Right lobe of liver (tissue), 6 donors: ENCODE data around the gene SPATA6L. TPM values are rescaled to one million over a fixed set of nuclear protein-coding genes. Genes with fewer than 3 reads are reported as not detected.
A peak's percentile ranks its signal among the peaks of the same experiment; 100 is the strongest.

Experiments used
- ATAC-seq, 4 donors: fragments of 200-7000 bp; cut with Tn5 transposase; one replicate each; pipeline ENCODE4 v1.9.1; 2020; ENCODE audit warnings: mild to moderate bottlenecking in 4 of 4, moderate library complexity in 4 of 4
- DNase-seq, 3 donors: peaks; one replicate each; pipeline ENCODE4 v3.0.0-alpha.2; 2020
- H3K27ac ChIP-seq, 3 donors: fragments of 200-600 bp; one replicate each; pipeline ENCODE4 v1.8.0; 2022
- H3K27me3 ChIP-seq, 2 donors: fragments of 200-600 bp; one replicate each; pipeline ENCODE4 v1.8.0; 2022
- H3K36me3 ChIP-seq, 4 donors: fragments of 200-600 bp; sonication (generic) in 1 of 4; one replicate each; pipeline versions ENCODE4 v1.5.1 to v1.8.0; 2017 to 2022; ENCODE audit warnings: control low read depth in 1 of 4
- H3K4me1 ChIP-seq, 4 donors: fragments of 200-600 bp; sonication (generic) in 1 of 4; one replicate each; pipeline versions ENCODE4 v1.5.1 to v1.8.0; 2017 to 2022; ENCODE audit warnings: control low read depth in 1 of 4
- H3K4me3 ChIP-seq, 3 donors: fragments of 200-600 bp; one replicate each; pipeline ENCODE4 v1.8.0; 2022
- H3K9me3 ChIP-seq, 4 donors: fragments of 200-600 bp; sonication (generic) in 1 of 4; one replicate each; pipeline versions ENCODE4 v1.5.1 to v1.8.0; 2017 to 2022; ENCODE audit warnings: control low read depth in 1 of 4
- CTCF ChIP-seq, 4 donors: fragments of 200-600 bp in 3 of 4; fragments of 450-650 bp in 1 of 4; IDR thresholded peaks; one replicate each; pipeline versions ENCODE4 v1.5.1 to v1.8.0; 2016 to 2022; ENCODE audit warnings: antibody characterized with exemption in 4 of 4, mild to moderate bottlenecking in 2 of 4
- POLR2A ChIP-seq: fragments of 450-650 bp; IDR thresholded peaks from one replicate; pipeline ENCODE4 v1.6.1; 2017; ENCODE audit warnings: antibody characterized with exemption, mild to moderate bottlenecking
- WGBS: methylation state at CpG from one replicate; pipeline ENCODE4 v1.1.6; 2018; ENCODE audit warnings: low coverage, low lambda C conversion rate; ENCODE audit not compliant: insufficient coverage; ENCODE audit errors: missing lambda C conversion rate; 5-methylcytosine and 5-hydroxymethylcytosine counted together
- intact Hi-C, 2 donors: fragments of 100-400 bp; cut with DNase I; formaldehyde crosslinking; loops; one replicate each; pipeline versions ENCODE4 v1.11.2 to v1.14.1; 2022
- long read RNA-seq: library from polyadenylated mRNA; unstranded; transcript quantifications from one replicate; pipeline ENCODE4 v2.0.0, GENCODE V29; 2019
- total RNA-seq, 6 experiments: library from RNA; depleted of rRNA in 2 of 6; stranded (reverse); fragments of >200 nt in 2 of 6; fragmentation: NEBNext Ultra II Directional in 3 of 6; extraction: Animal tissue kit (Norgen Biotek cat#: 25700) in 3 of 6; gene quantifications; one replicate each; pipeline versions ENCODE4 v1.1.0 to v1.2.4, GENCODE V29; 2016 to 2023
- donor health status: DM: no; HTN: yes; CAD: no.
- donor health status: DM: no; HTN: no; CAD: no.
- donor health status: DM: no; HTN: no; CAD: no.
- donor health status: DM: no; HTN: yes; CAD: no.
- donor health status: DM: no; HTN: yes; CAD: no.

Gene SPATA6L, protein sequence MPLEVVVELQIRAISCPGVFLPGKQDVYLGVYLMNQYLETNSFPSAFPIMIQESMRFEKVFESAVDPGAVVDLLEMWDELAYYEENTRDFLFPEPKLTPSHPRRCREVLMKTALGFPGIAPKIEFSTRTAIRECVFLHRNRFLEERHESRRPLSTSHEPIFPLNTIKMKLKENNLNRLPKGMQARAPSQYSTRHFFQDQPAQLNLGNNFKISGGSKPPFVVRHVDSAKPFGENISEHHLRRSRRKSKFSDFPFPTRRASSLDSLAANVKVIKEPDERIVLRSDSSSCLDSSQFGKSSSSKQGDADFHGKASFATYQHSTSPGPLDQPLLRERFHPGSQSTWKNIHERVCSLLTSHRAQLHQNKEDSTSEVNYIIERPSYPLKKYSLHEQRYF
- 10 to 100 TPM in 1 of 6 experiments, 1 to 10 TPM in 5; 3.7 to 18.8 (median 5.0) TPM for total RNA-seq
- long read RNA-seq, partial matches to known transcripts: 1 of 3 reads
- long read RNA-seq, other reads (novel, unspliced or antisense): 2 of 3 reads

DNA sequence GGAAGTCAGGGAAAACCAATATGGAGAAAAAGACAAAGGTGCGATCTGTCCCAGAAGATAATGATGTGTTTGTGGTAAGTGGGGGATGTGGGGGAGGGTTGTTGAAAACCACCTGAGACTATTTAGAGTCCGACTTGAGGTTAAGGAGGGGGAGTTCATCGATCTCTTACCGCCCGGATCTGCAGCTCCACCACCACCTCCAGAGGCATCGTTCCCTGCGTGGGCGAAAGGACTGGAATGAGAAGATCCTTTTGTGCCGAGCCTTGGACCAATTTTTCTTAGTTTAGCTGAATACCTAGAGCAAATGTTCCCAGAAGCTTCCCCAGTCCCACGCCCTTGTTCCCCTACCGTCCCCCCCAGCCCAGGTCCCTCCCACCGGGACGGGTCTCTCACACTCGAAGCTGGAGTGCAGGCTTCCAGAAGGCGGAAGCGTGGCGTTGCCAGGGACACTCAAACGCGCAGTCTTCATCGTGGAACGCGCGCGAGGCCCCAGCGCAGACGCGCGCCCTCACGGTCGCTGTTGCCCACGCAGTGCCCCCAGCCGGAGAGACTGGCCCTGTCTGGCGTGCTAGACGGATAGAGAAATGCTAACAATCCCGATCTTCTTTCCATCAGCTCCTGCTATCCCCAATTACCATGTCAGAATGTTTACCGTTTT, at the start of gene SPATA6L:
Gene SPATA6L (minus strand): TSS at position 439 of the 658 bp plus-strand sequence. CDS start 230 bp downstream, at position 209.
- Histone ChIP-seq H3K4me1 (peaks cover 0 to 33% (median 8%) of the 10 kb centered on the region in 4 donors), H3K36me3 (no peaks in the 10 kb centered on the region), H3K27ac (peak within 1 kb of the TSS; percentile 92 to 94 (median 92)), H3K27me3 (no peaks in the 10 kb centered on the region), H3K9me3 (no peaks in the 10 kb centered on the region), H3K4me3 (peak within 1 kb of the TSS; percentile 38 to 76 (median 55))
- DNase-seq (peak; percentile 75 to 85 (median 82)), ATAC-seq (peak; percentile 53 to 68 (median 60))
- intact Hi-C loops: loop anchor here in 1 of 2 donors (10.0 kb wide), 1 partner anchor 79 kb away; the partner anchor contains the start of gene AK3
- TF ChIP-seq POLR2A (peak; percentile 77), CTCF (IDR thresholded peaks at IDR 0.05) (peak in 2 of 4 donors; percentile 10 to 20)
- 2% methylated on average over 23 of the region's 36 CpGs for WGBS

DNA sequence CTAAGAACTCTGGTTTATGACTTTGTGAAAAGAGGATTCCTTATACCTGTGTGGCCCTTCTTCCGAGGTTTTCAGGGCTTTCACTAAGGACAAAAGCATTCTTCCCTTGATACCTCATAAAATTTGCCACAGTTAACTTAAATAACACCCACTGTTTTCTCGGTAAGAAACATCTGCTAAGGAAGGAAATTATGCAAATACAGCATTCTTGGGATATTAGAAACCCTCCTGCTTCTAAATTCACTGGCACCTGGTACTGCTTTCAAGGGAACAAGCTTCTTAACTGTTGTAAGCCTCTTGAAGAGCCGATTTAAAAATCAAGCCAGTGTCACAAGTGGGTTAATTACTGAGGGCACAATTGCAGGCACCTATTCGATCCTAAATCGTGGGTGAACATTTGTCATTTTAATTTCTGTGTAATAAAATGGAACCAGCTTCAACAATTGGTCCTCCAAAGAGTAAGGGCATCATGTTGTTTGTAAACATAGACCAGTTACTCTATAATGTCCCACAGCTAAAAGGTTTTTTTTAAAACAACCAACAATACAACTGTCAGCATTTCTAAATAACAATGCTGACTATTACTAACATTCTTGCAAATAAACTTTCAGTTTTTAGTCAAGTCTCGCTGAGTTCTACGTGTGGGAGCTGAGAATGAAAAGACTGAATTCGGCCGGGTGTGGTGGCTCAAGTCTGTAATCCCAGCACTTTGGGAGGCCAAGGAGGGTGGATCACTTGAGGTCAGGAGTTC, 48.2 kb upstream of the SPATA6L start:
- peaks cover 0 to 73% (median 35%) of the 10 kb centered on the region in 4 donors for H3K36me3 ChIP-seq

DNA sequence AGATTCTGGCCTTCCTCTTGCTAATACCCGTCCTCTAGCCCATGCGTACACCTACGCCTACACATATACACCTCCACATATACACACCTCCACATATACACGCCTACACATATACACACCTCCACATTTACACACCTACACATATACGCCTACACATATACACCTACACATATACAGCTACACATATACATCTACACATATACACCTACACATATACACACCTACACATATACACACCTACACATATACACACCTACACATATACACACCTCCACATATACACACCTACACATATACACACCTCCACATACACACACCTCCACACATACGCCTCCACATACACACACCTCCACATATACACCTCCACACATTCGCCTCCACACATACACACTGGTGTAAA, 47.6 kb upstream of the SPATA6L start:
- H3K27me3 ChIP-seq: no peaks in the 10 kb centered on the region
- H3K4me1 ChIP-seq: no peaks in the 10 kb centered on the region
- WGBS: 54% methylated on average over 6 of the region's 7 CpGs
- TF ChIP-seq CTCF (IDR thresholded peaks at IDR 0.05) (no peak), POLR2A (no peak)
- no peak for DNase-seq
- no peak overlapping the region for H3K27ac ChIP-seq
- peaks cover 0 to 68% (median 31%) of the 10 kb centered on the region in 4 donors for H3K36me3 ChIP-seq
- intact Hi-C loops: no loop called here
- H3K4me3 ChIP-seq: no peak overlapping the region
- peak in 2 of 4 donors; percentile 20 to 44 for ATAC-seq
- H3K9me3 ChIP-seq: no peaks in the 10 kb centered on the region

More for the DNA sequence above, 48.2 kb upstream of the SPATA6L start:
- Histone ChIP-seq H3K4me3 (no peak overlapping the region), H3K27me3 (no peaks in the 10 kb centered on the region), H3K9me3 (no peaks in the 10 kb centered on the region), H3K27ac (no peak overlapping the region), H3K4me1 (no peaks in the 10 kb centered on the region)
- 95% methylated on average over 9 of the region's 9 CpGs for WGBS
- DNase-seq (no peak), ATAC-seq (no peak)
- intact Hi-C loops: no loop called here
- TF ChIP-seq CTCF (IDR thresholded peaks at IDR 0.05) (no peak), POLR2A (no peak)

DNA sequence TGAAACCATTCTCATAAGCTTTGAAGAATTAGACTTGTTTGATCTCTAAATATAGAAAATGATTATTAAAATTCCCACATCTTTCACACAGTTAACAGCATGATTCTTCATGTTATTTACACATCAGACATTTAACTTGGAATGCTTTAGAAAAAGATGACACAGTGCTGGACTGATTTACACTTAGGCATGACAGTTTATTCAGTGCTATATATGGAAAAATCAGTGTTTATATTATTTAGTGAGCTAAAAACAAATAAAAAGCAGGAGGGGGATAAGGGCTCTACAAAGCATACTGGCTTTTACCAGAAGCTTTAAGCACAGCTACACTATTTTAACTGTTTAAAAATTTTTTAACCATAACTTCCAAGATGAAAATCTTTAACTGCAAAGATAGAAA, 43.1 kb upstream of the SPATA6L start:
- intact Hi-C loops: no loop called here
- Histone ChIP-seq H3K36me3 (peaks cover 0 to 46% (median 11%) of the 10 kb centered on the region in 4 donors), H3K4me1 (no peaks in the 10 kb centered on the region), H3K4me3 (no peak overlapping the region), H3K27ac (no peak overlapping the region), H3K27me3 (no peaks in the 10 kb centered on the region), H3K9me3 (no peaks in the 10 kb centered on the region)
- ATAC-seq (no peak), DNase-seq (no peak)
- TF ChIP-seq POLR2A (no peak), CTCF (IDR thresholded peaks at IDR 0.05) (no peak)
